Esophagus squamous epithelium (tissue), 4 donors: ENCODE measurements around the gene HELZ2.

Experiments used
- CTCF ChIP-seq, 6 experiments: fragments of 450-650 bp in 4 of 6; fragments of 200-600 bp in 2 of 6; sonication (generic) in 2 of 6; IDR thresholded peaks; one replicate each; pipeline ENCODE4 v1.5.1; 2016 to 2019; ENCODE audit warnings: antibody characterized with exemption in 6 of 6, mild to moderate bottlenecking in 4 of 6, moderate library complexity in 4 of 6
- POLR2A ChIP-seq, 4 donors: fragments of 450-650 bp; IDR thresholded peaks; one replicate each; pipeline ENCODE4 v1.6.1; 2017; ENCODE audit warnings: antibody characterized with exemption in 4 of 4, mild to moderate bottlenecking in 4 of 4, moderate library complexity in 3 of 4

- TF ChIP-seq POLR2A (IDR thresholded peaks at IDR 0.05) (no peak), CTCF (IDR thresholded peaks at IDR 0.05) (no peak)
Observed at GRCh38 chr20:63617876-63618265, 43.8 kb upstream of the HELZ2 start.
